Fibroblast of pulmonary artery (primary cell): ENCODE results near the gene MDH2.
"Not testable (repeated sequence)": the region's sequence is repeated elsewhere in the genome, so short reads cannot be mapped to it uniquely, and the experiment has no call there.

Source experiments
- DNase-seq: peaks from one replicate; pipeline ENCODE4 v3.0.0-alpha.2; 2010; ENCODE audit warnings: low read depth
- H3K4me3 ChIP-seq: replicated peaks from 2 replicates; pipeline ENCODE4 v1.5.1; 2011; ENCODE audit warnings: low read depth, mild to moderate bottlenecking, control low read depth, low read length, moderate library complexity
- CTCF ChIP-seq: IDR thresholded peaks from 2 replicates; pipeline ENCODE4 v1.5.1; 2011; ENCODE audit warnings: mild to moderate bottlenecking, control low read depth, low read length, inconsistent platforms; ENCODE audit errors: missing control alignments

Gene MDH2

GRCh38 chr7:76023002-76023401 lies 24.9 kb upstream of the MDH2 start:
- DNase-seq = no peak
- TF ChIP-seq CTCF = no peak
- H3K4me3 ChIP-seq = no peak overlapping the region

- not testable (repeated sequence) for H3K4me3 ChIP-seq
These were observed 18.2 kb upstream of the MDH2 start for GRCh38 chr7:76029682-76030081.

GRCh38 chr7:76031964-76032363 lies 15.9 kb upstream of the MDH2 start:
- no peak for TF ChIP-seq CTCF
- DNase-seq = no peak
- no peak overlapping the region for H3K4me3 ChIP-seq

More at GRCh38 chr7:76029682-76030081, 18.2 kb upstream of the MDH2 start:
- not testable (repeated sequence) for DNase-seq

GRCh38 chr7:76037310-76037709 lies 10.6 kb upstream of the MDH2 start:
- no peak for TF ChIP-seq CTCF
- peak; percentile 27 for DNase-seq
- H3K4me3 ChIP-seq = no peak overlapping the region

GRCh38 chr7:76040126-76040525 lies 7.8 kb upstream of the MDH2 start:
- TF ChIP-seq CTCF = no peak
- no peak overlapping the region for H3K4me3 ChIP-seq
- DNase-seq = no peak

- TF ChIP-seq CTCF = no peak
- DNase-seq = no peak
- H3K4me3 ChIP-seq = no peak overlapping the region
These were observed 3.5 kb upstream of the MDH2 start for GRCh38 chr7:76044375-76044865.

- H3K4me3 ChIP-seq = peak overlapping the region; percentile 99
- peak; percentile 16 for DNase-seq
- TF ChIP-seq CTCF = no peak
These were observed 548 bp upstream of the MDH2 start for GRCh38 chr7:76047305-76047810.
